HG03025 (cell line): ENCODE measurements around the gene SOX18.
"Not testable (repeated sequence)": the region's sequence is repeated elsewhere in the genome, so short reads cannot be mapped to it uniquely, and the experiment has no call there.

Source experiments
- ATAC-seq: cut with Tn5 transposase; IDR thresholded peaks from one replicate; pipeline ENCODE4 v1.9.1; 2021; ENCODE audit warnings: mild to moderate bottlenecking, moderate library complexity; ENCODE audit not compliant: unreplicated experiment, low FRiP score

The SOX18 gene

DNA sequence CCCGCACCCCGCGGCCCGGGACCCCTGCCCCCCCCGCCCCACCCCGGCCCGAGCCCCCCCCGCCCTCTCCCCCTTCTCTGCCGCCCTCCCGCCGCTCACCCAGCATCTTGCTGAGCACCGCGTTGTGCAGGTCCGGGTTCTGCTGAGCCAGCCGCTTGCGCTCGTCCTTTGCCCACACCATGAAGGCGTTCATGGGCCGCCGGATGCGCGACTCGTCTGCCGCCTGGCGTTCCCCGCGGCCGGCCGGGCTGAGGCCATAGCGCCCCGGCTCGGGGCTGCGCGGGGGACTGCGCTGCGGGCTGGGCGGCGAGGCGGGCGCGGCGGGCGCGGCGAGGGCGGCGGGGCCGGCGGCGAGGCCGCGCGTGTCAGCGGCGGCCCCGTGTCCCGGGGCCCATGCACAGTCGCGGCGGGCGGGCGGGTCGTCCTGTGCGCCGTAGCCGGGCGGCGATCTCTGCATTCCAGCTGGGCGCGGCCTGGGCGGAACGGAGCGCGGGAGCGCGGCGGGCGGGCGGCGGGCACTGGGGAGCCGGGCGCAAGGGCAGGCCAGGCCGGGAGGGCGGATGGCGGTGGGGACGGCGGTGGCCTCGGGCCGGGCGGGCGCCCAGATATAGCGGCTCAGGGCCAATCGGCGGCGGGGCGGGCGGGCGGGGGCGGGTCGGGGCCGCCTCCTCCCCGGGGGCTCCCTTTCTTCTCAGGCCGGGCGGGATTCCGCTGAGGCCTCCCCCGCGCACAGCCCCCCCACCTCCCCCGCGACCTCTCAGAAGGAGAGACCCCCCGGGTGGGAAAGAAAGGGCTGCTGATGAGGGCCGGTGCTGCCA is at the start of gene SOX18:
Gene SOX18 (minus strand): TSS at position 580 of the 818 bp plus-strand sequence. CDS start 123 bp downstream, at position 457.
- no peak for ATAC-seq

DNA sequence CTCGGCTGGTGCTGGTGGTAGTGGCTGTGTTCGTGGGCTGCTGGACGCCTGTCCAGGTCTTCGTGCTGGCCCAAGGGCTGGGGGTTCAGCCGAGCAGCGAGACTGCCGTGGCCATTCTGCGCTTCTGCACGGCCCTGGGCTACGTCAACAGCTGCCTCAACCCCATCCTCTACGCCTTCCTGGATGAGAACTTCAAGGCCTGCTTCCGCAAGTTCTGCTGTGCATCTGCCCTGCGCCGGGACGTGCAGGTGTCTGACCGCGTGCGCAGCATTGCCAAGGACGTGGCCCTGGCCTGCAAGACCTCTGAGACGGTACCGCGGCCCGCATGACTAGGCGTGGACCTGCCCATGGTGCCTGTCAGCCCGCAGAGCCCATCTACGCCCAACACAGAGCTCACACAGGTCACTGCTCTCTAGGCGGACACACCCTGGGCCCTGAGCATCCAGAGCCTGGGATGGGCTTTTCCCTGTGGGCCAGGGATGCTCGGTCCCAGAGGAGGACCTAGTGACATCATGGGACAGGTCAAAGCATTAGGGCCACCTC is 49.1 kb upstream of the SOX18 start:
- no peak for ATAC-seq

DNA sequence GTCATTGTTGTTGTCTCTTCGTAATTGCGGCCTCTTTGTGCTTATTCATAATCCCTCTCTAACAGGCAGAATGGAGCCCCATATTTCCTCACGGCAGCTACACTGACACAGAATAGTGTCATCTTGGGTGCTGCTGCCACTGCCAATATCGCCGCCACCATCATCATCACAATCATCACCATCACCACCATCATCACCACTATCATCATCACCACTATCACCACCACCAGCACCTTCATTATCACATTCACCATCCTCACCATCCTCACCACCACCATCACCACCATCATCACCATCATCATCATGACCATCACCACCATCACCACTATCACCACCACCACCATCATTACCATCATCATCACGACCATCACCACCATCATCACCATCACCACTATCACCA is 47.1 kb upstream of the SOX18 start:
- ATAC-seq, result no peak

DNA sequence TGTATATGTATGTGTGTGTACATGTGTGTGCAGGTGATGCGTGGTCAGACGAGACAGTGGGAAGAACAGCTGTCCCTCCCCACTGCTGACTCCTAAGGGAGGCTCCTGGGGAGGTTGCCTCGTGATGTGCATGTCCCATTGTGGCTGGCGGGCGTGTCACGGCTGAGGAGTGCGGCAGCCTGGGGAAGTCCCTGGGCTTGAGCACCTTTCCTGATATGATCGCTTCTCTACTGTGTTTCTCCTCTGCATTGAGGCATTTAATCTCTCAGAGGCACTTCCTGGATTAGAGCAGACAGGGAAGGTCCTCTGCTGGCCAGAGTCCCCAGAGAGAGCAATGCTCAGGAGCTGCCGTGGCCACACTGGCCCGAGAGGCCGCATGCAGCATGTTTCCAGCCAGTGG is 46.5 kb upstream of the SOX18 start:
- no peak for ATAC-seq

DNA sequence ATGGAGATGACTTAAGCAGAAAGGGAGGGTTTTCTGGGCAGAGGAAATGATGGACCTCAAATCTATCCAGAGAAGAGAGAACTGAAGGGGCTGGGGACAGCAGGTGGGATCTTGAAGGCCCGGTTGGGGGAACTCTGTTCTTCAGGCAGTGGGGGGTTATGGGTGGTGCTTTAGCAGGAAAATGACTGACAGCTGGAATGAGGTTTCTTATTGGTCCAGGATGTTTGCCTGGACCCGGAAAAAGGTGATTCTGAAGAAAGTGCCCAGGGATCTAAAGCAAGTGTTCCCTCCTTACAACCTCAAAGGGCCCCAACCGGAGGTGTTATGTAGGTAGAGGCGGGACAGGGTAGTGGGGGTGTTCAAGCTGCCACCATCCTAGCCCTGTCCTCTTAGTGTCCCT is 46.0 kb upstream of the SOX18 start:
- no peak for ATAC-seq

DNA sequence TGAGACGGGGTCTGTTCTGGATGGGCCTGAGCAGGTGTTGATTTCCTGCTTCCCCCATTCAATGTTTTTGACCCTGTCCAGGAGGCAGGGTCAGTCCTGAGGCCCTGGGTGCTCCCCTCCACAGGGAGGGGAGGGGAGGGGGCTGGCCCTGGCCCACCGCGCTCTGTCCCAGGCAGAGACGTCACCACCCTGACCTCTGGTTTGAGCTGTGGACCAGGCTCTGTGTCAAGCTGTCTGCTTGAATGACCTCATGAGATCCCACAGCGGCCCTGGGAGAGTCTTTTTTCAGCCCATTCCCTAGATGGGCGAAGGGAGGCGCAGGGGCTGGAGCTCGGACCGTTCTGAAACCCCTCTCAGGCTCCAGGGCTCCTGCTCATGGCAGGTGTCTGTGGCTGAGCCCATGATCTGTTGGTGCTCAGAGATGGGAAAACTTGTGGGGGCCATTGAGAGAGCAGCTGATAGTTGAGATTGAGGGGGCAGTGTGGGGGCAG is 43.6 kb upstream of the SOX18 start:
- no peak for ATAC-seq

DNA sequence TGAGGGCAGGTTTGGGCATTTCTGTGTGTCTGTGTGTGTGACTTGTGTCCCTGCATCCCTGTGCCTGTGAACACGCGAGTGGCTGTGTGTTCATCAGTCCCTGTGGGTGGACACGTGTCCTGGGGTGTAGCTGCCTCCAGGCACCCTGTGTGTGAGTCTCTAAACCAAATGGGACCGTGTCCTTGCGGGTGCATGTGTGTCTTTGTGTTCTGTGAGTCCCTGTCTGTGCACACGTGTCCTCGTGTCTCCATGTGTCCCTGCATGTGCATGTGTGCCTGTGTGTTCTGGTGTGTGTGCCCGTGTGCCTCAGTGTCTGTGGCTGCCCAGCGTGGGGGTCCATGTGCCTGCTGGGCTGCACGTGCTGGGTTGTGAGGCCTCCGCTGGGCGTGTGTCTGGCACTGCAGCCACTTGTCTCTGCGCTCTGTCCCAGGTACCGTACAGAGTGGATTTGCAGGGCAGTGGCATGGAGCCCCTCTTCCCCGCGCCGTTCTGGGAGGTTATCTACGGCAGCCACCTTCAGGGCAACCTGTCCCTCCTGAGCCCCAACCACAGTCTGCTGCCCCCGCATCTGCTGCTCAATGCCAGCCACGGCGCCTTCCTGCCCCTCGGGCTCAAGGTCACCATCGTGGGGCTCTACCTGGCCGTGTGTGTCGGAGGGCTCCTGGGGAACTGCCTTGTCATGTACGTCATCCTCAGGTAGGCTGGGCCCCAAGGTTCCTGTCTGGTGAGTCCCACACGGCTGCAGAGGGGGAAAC is 43.0 kb upstream of the SOX18 start:
- ATAC-seq, result no peak

DNA sequence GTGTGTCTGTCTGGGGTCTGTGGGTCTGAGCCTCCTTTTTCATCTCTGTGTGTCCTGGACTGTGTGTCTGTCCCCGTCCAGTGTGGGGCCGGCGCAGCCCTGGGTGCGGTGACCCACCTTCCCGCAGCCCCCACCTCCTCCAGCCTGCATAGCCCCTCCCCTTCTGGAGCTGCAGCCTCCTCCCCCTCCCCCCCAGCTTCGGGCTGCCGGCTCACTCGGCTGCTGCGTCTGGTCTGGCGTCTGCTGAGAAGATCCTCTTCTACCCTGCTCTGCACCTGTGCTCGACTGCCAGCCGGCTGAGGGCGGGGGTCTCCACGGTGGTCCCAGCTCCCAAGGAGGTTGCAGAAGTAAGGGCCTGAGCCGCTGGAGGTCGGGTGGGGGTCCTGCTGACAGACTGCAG is 42.3 kb upstream of the SOX18 start:
- ATAC-seq, result no peak

DNA sequence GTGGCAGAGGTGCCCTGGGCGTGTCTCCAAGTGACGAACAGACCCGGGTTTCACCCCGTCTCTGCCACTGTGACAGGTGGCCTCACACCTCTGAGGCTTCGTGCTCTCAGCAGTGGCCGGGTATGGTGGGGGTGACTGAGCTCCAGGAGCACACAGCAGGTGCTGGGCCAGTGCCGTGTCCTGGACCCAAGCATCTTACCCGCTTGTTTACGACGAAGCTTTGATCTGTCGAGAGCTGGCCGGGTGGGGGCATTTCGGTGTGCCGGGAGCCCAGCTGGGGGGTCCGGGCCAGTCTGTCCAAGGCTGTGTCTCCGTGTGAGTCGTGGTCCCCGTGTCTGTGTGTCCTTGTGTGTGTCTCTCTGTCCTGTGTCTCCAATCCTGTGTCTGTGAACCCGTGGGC is 41.9 kb upstream of the SOX18 start:
- no peak for ATAC-seq

DNA sequence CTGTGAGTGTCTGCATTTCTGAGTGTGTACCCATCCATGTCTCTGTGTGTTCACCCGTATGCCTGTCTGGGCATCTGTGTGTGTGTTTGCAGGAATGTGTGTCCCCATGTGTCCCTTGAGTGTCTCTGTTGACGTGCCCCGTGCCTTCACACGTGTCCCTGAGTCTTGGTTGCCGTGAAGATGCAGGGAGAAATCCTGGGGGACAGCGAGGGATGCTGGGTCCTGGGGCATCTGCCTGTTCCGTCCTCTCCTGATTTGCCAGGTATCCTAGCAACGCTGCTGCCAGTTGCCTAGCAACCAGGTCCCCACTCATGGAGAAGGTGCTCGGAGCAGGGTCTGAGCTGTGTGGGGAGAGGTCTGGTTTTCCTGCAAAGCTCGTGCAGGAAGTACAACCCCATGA is 40.7 kb upstream of the SOX18 start:
- ATAC-seq, result no peak

DNA sequence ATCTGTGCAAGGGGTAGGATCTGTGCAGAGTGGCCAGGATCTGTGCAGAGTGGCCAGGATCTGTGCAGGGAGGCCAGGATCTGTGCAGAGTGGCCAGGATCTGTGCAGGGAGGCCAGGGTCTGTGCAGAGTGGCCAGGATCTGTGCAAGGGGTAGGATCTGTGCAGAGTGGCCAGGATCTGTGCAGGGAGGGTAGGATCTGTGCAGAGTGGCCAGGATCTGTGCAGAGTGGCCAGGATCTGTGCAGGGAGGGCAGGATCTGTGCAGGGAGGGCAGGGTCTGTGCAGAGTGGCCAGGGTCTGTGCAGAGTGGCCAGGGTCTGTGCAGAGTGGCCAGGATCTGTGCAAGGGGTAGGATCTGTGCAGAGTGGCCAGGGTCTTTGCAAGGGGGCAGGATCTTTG is 39.1 kb upstream of the SOX18 start:
- not testable (repeated sequence) for ATAC-seq

DNA sequence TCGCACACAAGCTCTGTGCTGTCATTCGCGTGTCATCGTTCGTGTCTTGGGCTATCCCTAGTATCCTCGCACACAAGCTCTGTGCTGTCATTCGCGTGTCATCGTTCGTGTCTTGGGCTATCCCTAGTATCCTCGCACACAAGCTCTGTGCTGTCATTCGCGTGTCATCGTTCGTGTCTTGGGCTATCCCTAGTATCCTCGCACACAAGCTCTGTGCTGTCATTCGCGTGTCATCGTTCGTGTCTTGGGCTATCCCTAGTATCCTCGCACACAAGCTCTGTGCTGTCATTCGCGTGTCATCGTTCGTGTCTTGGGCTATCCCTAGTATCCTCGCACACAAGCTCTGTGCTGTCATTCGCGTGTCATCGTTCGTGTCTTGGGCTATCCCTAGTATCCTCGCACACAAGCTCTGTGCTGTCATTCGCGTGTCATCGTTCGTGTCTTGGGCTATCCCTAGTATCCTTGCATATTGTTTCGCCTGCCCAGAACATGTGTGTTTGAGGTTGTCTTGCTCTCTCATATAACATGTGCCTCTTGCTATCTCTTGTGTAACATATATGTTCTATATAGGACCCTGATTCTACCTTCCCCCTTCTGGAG is 37.9 kb upstream of the SOX18 start:
- not testable (repeated sequence) for ATAC-seq

DNA sequence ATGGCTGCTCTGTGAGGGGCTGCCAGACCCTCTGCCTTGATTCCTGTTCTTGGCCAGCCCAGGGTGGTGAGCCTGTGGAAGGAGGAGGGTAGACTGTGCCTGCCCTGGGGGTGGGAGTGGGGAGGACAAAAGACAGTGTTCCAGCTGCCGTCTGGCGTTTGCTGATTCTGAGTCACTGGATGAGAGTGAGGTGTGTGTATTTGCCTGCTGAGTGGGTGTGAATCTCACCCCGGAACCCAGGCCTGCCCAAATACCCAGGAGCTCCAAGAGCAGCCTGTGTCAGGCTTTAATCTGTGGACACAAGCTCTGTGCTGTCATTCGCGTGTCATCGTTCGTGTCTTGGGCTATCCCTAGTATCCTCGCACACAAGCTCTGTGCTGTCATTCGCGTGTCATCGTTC is 37.4 kb upstream of the SOX18 start:
- ATAC-seq, result no peak

DNA sequence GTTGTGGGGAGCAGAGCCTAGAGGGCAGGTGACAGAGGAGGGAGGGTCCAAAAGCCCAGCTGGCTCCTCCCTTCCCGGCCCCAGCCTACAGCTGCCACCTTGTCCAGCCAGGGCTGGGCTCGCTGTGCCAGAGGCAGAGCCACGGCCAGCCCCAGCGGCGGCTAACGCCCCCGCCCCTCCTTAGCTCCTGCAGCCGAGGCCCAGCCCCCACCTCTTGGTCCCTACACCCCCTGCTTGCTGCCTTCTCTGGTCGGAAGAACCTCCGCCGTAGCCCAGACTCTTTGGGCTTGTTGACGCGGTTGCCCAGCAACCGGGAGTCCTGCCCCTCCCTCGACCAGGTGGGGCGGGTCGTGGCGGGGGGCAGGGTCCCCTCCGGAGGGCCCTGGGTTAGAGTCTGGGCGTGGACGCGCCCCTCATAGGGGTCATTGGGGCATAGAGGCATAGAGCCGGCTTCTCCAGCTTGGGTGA is 35.3 kb upstream of the SOX18 start:
- ATAC-seq, result no peak

DNA sequence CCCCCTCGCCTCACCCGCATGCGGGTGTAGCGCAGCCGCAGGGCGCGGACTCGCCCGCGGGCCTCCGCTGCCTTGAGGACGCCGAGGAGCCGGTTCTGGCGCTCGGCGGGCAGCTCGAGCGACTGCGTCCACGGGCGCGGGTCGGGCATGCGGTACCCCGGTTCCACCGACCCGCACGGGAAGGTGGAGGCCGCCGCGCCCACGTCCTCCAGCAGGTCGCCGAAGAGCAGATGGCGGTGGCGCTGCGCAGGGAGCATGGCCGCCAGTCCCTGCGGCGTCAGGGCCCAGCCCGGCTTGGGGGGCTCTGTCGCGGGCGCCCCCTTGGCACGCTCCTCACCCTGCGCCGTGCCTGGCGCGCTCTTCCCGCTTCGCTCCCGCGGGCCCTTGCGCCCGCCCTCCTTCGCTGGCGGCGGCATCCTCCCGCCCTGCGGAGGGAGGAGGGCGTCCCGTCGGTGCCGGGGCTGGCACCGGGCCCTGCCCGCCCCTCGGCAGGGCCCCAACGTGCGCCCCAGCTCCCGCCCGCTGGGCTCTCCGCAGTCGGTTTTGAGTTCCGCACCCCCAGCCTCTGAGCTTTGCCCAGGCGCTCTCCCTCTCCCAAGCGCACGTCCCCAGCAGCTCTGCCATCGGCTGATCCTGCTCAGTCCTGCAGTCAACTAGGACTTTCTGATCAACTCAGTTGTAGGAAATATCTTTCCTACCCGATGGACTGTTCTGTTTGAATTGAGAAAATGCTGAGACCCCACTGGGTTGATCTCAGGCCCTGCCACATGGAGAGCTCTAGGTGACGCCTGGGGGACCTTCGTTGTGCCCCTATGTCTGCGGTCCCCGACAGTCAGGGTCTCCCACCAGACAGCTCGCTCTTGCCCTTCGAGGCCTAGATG is 34.6 kb upstream of the SOX18 start, which contains the start of gene LKAAEAR1:
Gene LKAAEAR1 (minus strand): TSS at position 595 of the 881 bp plus-strand sequence. CDS start 179 bp downstream, at position 416.
- no peak for ATAC-seq

DNA sequence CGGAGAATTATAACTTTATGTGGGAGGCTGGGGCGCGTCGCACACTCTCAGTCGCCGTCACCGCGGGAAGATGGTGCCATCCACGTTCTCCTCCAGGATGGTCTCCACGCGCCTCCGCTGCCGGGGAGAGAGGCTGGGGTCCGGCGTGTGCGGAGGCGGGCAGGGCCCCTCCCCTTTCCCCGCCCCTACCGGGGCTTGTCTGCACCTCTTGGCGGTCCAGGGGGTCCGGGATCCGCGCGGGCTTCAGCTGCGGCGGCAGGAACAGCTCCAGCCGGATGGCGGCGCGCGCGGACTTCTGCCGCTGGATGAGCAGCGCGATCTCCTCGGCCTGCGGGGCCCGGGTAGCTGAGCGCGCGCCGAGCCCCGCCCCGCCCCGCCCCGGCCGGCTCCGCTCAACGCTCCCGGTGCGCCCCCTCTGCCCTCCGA is 34.0 kb upstream of the SOX18 start:
- ATAC-seq, result no peak

DNA sequence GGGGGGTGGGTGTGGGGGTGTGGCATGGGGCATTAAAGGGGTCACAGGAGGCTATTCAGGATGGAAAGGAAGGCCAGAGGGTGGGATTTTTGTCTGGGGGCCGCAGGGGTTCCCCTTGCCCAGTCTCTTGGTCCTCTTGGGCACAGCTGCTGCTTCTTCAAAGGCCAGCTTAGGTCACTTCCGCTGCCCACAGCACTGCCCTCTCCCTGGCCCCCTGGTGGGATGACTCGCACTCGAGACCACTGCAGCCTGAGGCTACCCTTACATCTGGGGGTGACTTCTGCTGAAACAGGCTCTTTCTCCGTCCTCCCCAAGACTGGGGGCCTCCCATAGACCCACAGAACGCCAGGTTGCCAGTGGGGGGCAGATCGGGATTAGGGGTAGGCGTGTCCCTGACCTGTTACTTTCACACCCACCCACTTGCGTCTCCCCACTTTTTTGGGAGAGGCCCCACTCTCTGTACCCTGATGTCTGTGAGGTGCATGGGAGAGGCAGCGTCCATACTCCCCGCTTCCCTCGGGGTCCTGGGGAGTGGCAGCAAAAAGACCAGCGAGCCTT is 33.5 kb upstream of the SOX18 start:
- no peak for ATAC-seq

DNA sequence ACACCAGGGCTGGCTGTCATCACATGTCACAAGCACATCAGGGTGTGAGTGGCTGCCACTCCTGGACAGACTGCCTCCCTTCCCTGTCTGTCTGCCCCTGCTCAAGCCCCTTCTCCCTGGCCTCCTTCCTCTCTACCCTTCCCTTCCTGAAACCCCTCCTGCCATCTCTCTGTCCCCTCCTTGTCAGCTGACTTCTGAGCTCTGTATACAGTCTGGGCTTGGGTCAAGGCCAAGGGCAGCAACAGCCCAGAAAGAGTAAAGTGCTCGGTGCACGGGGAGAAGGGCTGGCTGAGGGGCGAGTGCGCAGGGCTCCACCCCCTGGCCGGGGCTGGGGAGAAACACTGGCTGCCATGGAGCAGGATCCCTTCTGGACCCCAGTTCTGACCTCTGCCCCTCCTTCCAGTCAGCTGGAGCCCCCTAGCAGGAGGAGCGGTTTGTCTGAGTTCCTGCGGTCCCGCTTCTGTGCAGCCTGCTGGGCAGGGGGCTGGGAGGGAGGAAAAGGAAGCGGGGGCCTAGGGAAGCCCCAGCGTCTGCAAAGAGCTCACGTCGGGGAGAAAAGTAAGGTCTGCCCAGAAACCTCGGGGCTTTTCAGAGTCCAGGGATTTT is 32.8 kb upstream of the SOX18 start:
- ATAC-seq, result no peak

DNA sequence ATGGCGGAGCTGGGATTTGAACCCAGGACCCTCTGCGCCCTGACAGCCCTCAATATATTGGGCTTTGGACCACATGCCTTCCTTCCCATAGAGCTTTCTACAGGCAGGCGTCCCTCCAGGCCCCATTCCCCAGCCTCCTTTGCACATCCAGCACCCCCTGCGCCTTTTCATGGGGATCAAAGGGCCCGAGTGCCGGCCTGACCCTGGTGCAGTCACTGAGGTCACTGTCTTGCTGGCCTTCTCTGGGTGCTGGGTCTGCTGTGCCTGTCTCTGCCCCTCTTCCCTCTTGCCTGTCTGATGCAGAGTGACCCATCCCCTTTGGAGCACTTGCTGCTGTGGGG is 32.2 kb upstream of the SOX18 start:
- no peak for ATAC-seq
